Type B pancreatic cell (in vitro differentiated cells): Measurements from ENCODE around the gene ARPC2. TPM values are rescaled to one million over a fixed set of nuclear protein-coding genes. Genes with fewer than 3 reads are reported as not detected.

Experiments
- DNase-seq: peaks from one replicate; pipeline ENCODE4 v3.0.0; 2021; ENCODE audit warnings: mixed read lengths; ENCODE audit not compliant: unreplicated experiment; ENCODE audit errors: extremely low spot score
- H3K27ac Mint-ChIP-seq: 2 replicates; pipeline ENCODE4 v1.8.0; 2021; ENCODE audit warnings: mild to moderate bottlenecking, mixed read lengths
- H3K27me3 Mint-ChIP-seq: 2 replicates; pipeline ENCODE4 v1.8.0; 2021; ENCODE audit warnings: mixed read lengths
- H3K36me3 Mint-ChIP-seq: 2 replicates; pipeline ENCODE4 v1.8.0; 2021; ENCODE audit warnings: mixed read lengths
- H3K4me1 Mint-ChIP-seq: one replicate; pipeline ENCODE4 v1.8.0; 2021; ENCODE audit warnings: mixed read lengths; ENCODE audit not compliant: unreplicated experiment
- H3K4me3 Mint-ChIP-seq: 2 replicates; pipeline ENCODE4 v1.8.0; 2021; ENCODE audit warnings: mild to moderate bottlenecking, mixed read lengths
- H3K9me3 Mint-ChIP-seq: 2 replicates; pipeline ENCODE4 v1.8.0; 2021; ENCODE audit warnings: mixed read lengths
- microRNA-seq: library from miRNA; unstranded; fragments of <30 nt; microRNA quantifications from one replicate; pipeline ENCODE4, GENCODE V29; 2020
- total RNA-seq: library from RNA; stranded (reverse); gene quantifications from 2 replicates; pipeline ENCODE4 v1.2.1, GENCODE V29; 2021; ENCODE audit warnings: low replicate concordance
- TF ChIP-seq, protein P1 (sequence below): fragments of 200-600 bp; sonication (generic); conservative IDR thresholded peaks from 2 replicates; pipeline ENCODE4 v1.5.0; 2021; ENCODE audit warnings: antibody characterized with exemption, mild to moderate bottlenecking

The ARPC2 gene
- total RNA-seq, 1 donor from 2014 or later, result 211 TPM

DNA sequence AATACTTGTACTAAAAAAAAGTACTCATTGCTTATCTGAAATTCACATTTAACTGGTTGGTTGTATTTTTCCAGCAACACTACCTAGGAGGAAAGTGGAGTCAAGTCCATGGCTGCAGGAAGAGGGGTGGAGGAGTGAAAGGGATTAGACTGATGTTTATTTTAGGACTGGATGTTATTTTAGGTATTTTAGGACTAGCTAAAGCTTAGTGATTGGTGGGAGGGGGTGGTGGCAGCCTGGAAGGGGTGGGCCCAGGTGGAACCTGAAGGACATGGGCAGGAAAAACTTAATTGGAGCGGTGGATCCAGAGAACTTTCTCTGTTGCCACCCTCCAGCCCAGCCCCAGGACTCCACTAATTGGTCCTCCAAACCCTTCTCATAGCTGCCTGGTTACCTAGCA is 79.2 kb downstream of the ARPC2 start:
- H3K4me1 Mint-ChIP-seq, result peaks cover 29% of the 10 kb centered on the region
- no peak for DNase-seq
- no peak overlapping the region for H3K4me3 Mint-ChIP-seq
- no peaks in the 10 kb centered on the region for H3K27me3 Mint-ChIP-seq
- H3K9me3 Mint-ChIP-seq, result no peaks in the 10 kb centered on the region
- no peaks in the 10 kb centered on the region for H3K36me3 Mint-ChIP-seq
- peak overlapping the region; percentile 48 for H3K27ac Mint-ChIP-seq
- TF ChIP-seq, protein P1, sequence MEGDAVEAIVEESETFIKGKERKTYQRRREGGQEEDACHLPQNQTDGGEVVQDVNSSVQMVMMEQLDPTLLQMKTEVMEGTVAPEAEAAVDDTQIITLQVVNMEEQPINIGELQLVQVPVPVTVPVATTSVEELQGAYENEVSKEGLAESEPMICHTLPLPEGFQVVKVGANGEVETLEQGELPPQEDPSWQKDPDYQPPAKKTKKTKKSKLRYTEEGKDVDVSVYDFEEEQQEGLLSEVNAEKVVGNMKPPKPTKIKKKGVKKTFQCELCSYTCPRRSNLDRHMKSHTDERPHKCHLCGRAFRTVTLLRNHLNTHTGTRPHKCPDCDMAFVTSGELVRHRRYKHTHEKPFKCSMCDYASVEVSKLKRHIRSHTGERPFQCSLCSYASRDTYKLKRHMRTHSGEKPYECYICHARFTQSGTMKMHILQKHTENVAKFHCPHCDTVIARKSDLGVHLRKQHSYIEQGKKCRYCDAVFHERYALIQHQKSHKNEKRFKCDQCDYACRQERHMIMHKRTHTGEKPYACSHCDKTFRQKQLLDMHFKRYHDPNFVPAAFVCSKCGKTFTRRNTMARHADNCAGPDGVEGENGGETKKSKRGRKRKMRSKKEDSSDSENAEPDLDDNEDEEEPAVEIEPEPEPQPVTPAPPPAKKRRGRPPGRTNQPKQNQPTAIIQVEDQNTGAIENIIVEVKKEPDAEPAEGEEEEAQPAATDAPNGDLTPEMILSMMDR, result no peak

DNA sequence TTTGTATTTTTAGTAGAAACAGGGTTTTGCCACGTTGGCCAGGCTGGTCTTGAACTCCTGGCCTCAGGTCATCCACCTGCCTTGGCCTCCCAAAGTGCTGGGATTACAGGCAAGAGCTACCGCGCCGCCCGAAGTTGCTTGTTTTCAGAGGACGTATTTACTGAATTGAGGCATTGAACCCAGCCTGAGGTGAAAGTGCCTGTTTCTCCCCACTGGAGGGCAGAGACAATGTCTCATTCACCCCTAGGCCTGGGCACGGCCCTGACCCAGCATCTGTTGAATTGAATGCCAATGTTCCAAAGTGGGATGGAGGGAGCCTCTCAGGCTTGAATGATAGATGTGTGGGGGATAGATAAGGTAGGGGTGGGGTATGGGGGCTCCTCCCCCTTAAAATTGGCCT is 79.9 kb downstream of the ARPC2 start:
- H3K36me3 Mint-ChIP-seq, result no peaks in the 10 kb centered on the region
- no peak for DNase-seq
- H3K4me1 Mint-ChIP-seq, result peaks cover 33% of the 10 kb centered on the region
- no peaks in the 10 kb centered on the region for H3K9me3 Mint-ChIP-seq
- TF ChIP-seq, protein P1, result peak; percentile 19
- peak overlapping the region; percentile 48 for H3K27ac Mint-ChIP-seq
- H3K27me3 Mint-ChIP-seq, result no peaks in the 10 kb centered on the region
- no peak overlapping the region for H3K4me3 Mint-ChIP-seq

DNA sequence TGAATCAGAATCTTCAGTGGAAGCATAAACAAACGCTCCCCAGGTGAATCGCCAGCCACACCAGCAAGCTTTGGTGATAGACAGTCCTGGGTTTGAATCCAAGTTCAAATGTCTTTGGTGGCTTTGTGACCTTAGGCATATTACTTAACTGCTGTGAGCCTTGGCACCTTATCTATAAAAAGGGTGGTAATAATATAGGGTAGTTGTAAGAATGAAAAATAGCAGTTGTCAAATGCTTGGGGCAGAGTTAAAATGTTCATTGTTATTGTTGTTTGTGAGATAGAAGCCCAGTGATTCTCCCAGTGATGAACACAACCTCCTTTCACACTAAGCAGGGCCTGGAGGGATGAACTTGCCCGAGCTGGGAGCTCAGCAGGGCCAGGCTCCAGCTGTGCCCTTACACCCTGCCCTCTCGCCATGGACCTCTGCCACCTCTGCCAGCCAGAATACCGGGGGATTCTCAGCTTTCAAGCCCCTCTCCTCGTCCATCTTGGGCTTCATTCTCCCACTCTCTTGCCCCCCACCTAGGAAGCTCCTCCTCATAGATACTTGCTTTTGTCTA is 81.4 kb downstream of the ARPC2 start:
- TF ChIP-seq, protein P1, result no peak
- no peak overlapping the region for H3K4me3 Mint-ChIP-seq

DNA sequence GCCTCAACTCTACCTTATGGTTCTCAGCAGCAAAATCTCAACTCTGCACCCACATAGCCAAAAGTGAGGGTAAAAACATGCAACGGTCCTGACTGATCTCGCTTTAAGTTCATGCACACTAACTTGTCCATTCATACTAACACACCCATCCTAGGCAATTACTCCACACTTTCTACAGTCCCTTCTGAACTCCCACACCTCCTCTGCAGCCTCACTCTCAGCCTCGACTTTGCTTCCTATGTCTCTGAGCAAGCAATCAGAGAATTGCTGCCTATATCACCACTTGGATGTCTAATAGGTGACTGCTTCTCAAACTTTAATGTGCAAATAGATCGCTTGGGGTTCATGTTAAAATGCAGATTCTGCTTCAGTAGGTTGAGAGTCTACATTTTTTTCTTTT is 83.2 kb downstream of the ARPC2 start:
- peak overlapping the region; percentile 15 for H3K27ac Mint-ChIP-seq
- no peaks in the 10 kb centered on the region for H3K36me3 Mint-ChIP-seq
- H3K27me3 Mint-ChIP-seq, result no peaks in the 10 kb centered on the region
- DNase-seq, result no peak
- peaks cover 20% of the 10 kb centered on the region for H3K4me1 Mint-ChIP-seq
- H3K9me3 Mint-ChIP-seq, result no peaks in the 10 kb centered on the region
- no peak overlapping the region for H3K4me3 Mint-ChIP-seq
- TF ChIP-seq, protein P1, result no peak

More for the DNA sequence above, 81.4 kb downstream of the ARPC2 start:
- H3K4me1 Mint-ChIP-seq, result peaks cover 33% of the 10 kb centered on the region
- no peaks in the 10 kb centered on the region for H3K36me3 Mint-ChIP-seq
- peak overlapping the region; percentile 60 for H3K27ac Mint-ChIP-seq
- no peaks in the 10 kb centered on the region for H3K9me3 Mint-ChIP-seq
- no peak for DNase-seq
- no peaks in the 10 kb centered on the region for H3K27me3 Mint-ChIP-seq

DNA sequence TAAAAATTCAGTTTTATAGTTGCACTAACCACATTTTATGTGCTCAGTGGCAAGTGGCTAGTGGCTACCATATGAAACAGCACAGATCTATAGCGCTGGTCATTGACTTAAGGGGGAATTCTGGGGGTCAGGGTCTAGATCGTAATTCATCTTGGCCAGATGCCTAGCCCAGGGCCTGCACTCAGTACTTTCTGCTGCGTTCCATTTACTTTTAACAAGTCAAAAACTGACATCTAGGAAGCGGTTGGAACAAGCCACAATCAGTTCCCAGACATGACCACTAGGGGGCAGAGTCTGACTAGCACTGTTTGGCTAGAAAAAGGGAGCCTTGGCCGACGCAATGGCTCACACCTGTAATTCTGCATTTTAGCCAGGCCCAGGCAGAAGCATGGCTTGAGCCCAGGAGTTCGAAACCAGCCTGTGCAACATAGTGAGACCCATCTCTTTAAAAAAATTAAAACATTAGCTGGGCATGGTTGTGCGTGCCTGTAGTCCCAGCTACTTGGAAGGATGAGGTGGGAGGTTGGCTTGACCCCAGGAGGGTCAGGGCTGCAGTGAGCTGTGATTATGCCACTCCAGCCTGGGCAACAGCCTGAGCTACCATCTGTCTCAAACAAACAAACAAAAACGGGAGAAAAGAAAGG is 84.3 kb downstream of the ARPC2 start:
- no peaks in the 10 kb centered on the region for H3K9me3 Mint-ChIP-seq
- DNase-seq, result peak; percentile 87
- TF ChIP-seq, protein P1, result peak; percentile 97
- peak overlapping the region; percentile 75 for H3K27ac Mint-ChIP-seq
- peaks cover 12% of the 10 kb centered on the region for H3K4me1 Mint-ChIP-seq
- H3K27me3 Mint-ChIP-seq, result no peaks in the 10 kb centered on the region
- no peak overlapping the region for H3K4me3 Mint-ChIP-seq
- no peaks in the 10 kb centered on the region for H3K36me3 Mint-ChIP-seq

Small RNA genes within 50 kb of the gene (microRNA-seq; reads per million reads assigned to microRNA genes)
- gene MIR6513, result 6.6 reads per million, percentile 25 among the genes with 10 or more reads in this experiment

Other genes with a start within 250 kb of the ARPC2 start
- gene TNS1, start 214.2 kb upstream of the ARPC2 start, total RNA-seq, result 59.2 and 87.5 TPM in 2 replicates
- gene RUFY4, start 147.9 kb upstream of the ARPC2 start, total RNA-seq, result not detected in 2 replicates
- gene CXCR2, start 91.2 kb upstream of the ARPC2 start, total RNA-seq, result not detected in 2 replicates
- not detected in 2 replicates for gene CXCR1, start 50.2 kb upstream of the ARPC2 start, total RNA-seq
- gene GPBAR1, start 43.8 kb downstream of the ARPC2 start, total RNA-seq, result 2.1 and 5.7 TPM in 2 replicates
- gene AAMP, start 52.9 kb downstream of the ARPC2 start, total RNA-seq, result 82.2 and 97.8 TPM in 2 replicates
- 58.4 and 66.4 TPM in 2 replicates for gene PNKD, start 53.3 kb downstream of the ARPC2 start, total RNA-seq
- 94.5 and 303 TPM in 2 replicates for gene TMBIM1, start 75.3 kb downstream of the ARPC2 start, total RNA-seq
- 0.21 and 4.1 TPM in 2 replicates for gene CATIP, start 139.7 kb downstream of the ARPC2 start, total RNA-seq
- gene SLC11A1, start 165.1 kb downstream of the ARPC2 start, total RNA-seq, result 0.39 and 0.64 TPM in 2 replicates
- 96.4 and 112 TPM in 2 replicates for gene CTDSP1, start 182.7 kb downstream of the ARPC2 start, total RNA-seq
- gene VIL1, start 201.9 kb downstream of the ARPC2 start, total RNA-seq, result 64.6 and 142 TPM in 2 replicates